K562 (cell line): ENCODE data around the gene KRT8. TPM values are rescaled to one million over a fixed set of nuclear protein-coding genes. Genes with fewer than 3 reads are reported as not detected.

Source experiments
- BCOR ChIP-seq: fragments of 450-650 bp; IDR thresholded peaks from 2 replicates; pipeline ENCODE4 v1.6.1; 2016
- CC2D1A ChIP-seq: fragments of 450-650 bp; IDR thresholded peaks from 2 replicates; pipeline ENCODE4 v1.6.1; 2017; ENCODE audit warnings: mild to moderate bottlenecking
- COPS2 ChIP-seq: fragments of 450-650 bp; conservative IDR thresholded peaks from 2 replicates; pipeline ENCODE4 v1.6.1; 2016; ENCODE audit warnings: mild to moderate bottlenecking, moderate library complexity
- EP300 ChIP-seq: IDR thresholded peaks from 2 replicates; pipeline ENCODE4 v1.6.1; 2012; ENCODE audit warnings: low read length, improper control_type of control experiment
- FOS ChIP-seq: IDR thresholded peaks from 3 replicates; pipeline ENCODE4 v1.6.1; 2011; ENCODE audit not compliant: insufficient read length; ENCODE audit errors: extremely low read depth
- FOXA3 ChIP-seq, 2 experiments: fragments of 450-650 bp in 1 of 2; sonication (generic) in 1 of 2; formaldehyde crosslinking; IDR thresholded peaks in 1 of 2; conservative IDR thresholded peaks in 1 of 2; 2 replicates each; pipeline versions ENCODE4 v1.4.0 to v1.8.0; 2020 to 2022; ENCODE audit warnings: mild to moderate bottlenecking in 2 of 2, missing genetic modification reagents in 1 of 2
- GABPB1 ChIP-seq: sonication (generic); formaldehyde crosslinking; IDR thresholded peaks from 2 replicates; pipeline ENCODE4 v1.8.0; 2022; ENCODE audit warnings: mild to moderate bottlenecking, missing genetic modification reagents
- HDAC2 ChIP-seq: fragments of 450-650 bp; IDR thresholded peaks from 2 replicates; pipeline ENCODE4 v1.6.1; 2016; ENCODE audit warnings: mild to moderate bottlenecking
- HEY1 ChIP-seq: fragments of 250-450 bp; sonication (Bioruptor Pico); IDR thresholded peaks from 2 replicates; pipeline ENCODE4 v1.5.0; 2020; ENCODE audit warnings: mild to moderate bottlenecking, moderate library complexity, borderline replicate concordance
- ILF3 ChIP-seq: fragments of 450-650 bp; IDR thresholded peaks from 2 replicates; pipeline ENCODE4 v1.6.1; 2018; ENCODE audit warnings: antibody characterized with exemption, mild to moderate bottlenecking, moderate library complexity, borderline replicate concordance
- JUND ChIP-seq, 2 experiments: IDR thresholded peaks; 2 replicates in 1 of 2; 3 replicates in 1 of 2; pipeline ENCODE4 v1.6.1; 2011; ENCODE audit warnings: borderline replicate concordance in 2 of 2, low read depth in 2 of 2, low read length in 2 of 2, improper control_type of control experiment in 1 of 2, missing biosample characterization in 1 of 2, missing genetic modification characterization in 1 of 2, missing genetic modification reagents in 1 of 2
- NFRKB ChIP-seq: fragments of 450-650 bp; IDR thresholded peaks from 2 replicates; pipeline ENCODE4 v1.6.1; 2016; ENCODE audit warnings: low read depth
- RAD21 ChIP-seq, 2 experiments: fragments of 250-450 bp in 1 of 2; fragments of 450-650 bp in 1 of 2; sonication (Bioruptor Pico) in 1 of 2; formaldehyde crosslinking in 1 of 2; IDR thresholded peaks in 1 of 2; conservative IDR thresholded peaks in 1 of 2; 2 replicates each; pipeline versions ENCODE4 v1.4.0 to v1.8.0; 2020 to 2022; ENCODE audit warnings: mild to moderate bottlenecking in 2 of 2, moderate library complexity in 1 of 2
- SMAD1 ChIP-seq: fragments of 150-350 bp; IDR thresholded peaks from 2 replicates; pipeline ENCODE4 v1.6.1; 2014; ENCODE audit warnings: low read length, low read depth; ENCODE audit not compliant: partially characterized antibody
- SMARCE1 ChIP-seq: fragments of 450-650 bp; IDR thresholded peaks from 2 replicates; pipeline ENCODE4 v1.7.1; 2016; ENCODE audit warnings: mild to moderate bottlenecking
- SPI1 ChIP-seq: IDR thresholded peaks from 2 replicates; pipeline ENCODE4 v1.6.1; 2011; ENCODE audit warnings: low read depth, low read length, control low read depth, borderline replicate concordance
- TSHZ1 ChIP-seq: fragments of 250-450 bp; sonication (Bioruptor Pico); IDR thresholded peaks from 2 replicates; pipeline ENCODE4 v1.4.0; 2020; ENCODE audit warnings: mild to moderate bottlenecking, moderate library complexity
- ZC3H4 ChIP-seq: sonication (generic); formaldehyde crosslinking; IDR thresholded peaks from 2 replicates; pipeline ENCODE4 v1.9.0; 2021; ENCODE audit warnings: missing genetic modification reagents, borderline replicate concordance
- ZNF695 ChIP-seq: fragments of 450-650 bp; formaldehyde crosslinking; IDR thresholded peaks from 2 replicates; pipeline ENCODE4 v1.4.0; 2020; ENCODE audit warnings: mild to moderate bottlenecking, moderate library complexity
- ZNF79 ChIP-seq: fragments of 250-450 bp; sonication (Bioruptor Pico); IDR thresholded peaks from 2 replicates; pipeline ENCODE4 v1.4.0; 2020; ENCODE audit warnings: low read depth, mild to moderate bottlenecking, moderate library complexity
- ZNF830 ChIP-seq: fragments of 250-450 bp; sonication (Bioruptor Pico); IDR thresholded peaks from 2 replicates; pipeline ENCODE4 v1.5.0; 2021; ENCODE audit warnings: mild to moderate bottlenecking
- polyA plus RNA-seq, 8 experiments: library from polyadenylated mRNA; depleted of rRNA in 4 of 8; stranded (reverse) in 5 of 8; unstranded in 3 of 8; fragments of >200 nt; fragmentation: Nextera tagmentation in 2 of 8; fragmentation: Illumina TruSeq in 1 of 8; extraction: Ambion mirVana in 2 of 8; extraction: Trizol in 1 of 8; gene quantifications; 2 replicates each; pipeline versions ENCODE4 v1.2.1 to v1.2.3, GENCODE V29; 2011 to 2014; ENCODE audit warnings: inconsistent platforms in 1 of 8, missing spikeins in 1 of 8
- total RNA-seq, 7 experiments: library from RNA; depleted of rRNA in 6 of 7; stranded (reverse); fragments of >200 nt in 6 of 7; fragmentation: Illumina TruSeq in 2 of 7; extraction: Trizol in 2 of 7; gene quantifications; 2 replicates each; pipeline versions ENCODE4 v1.2.1 to v1.2.3, GENCODE V29; 2011 to 2021; ENCODE audit warnings: low replicate concordance in 1 of 7
- TF ChIP-seq, protein P1 (sequence below): fragments of 450-650 bp; IDR thresholded peaks from 2 replicates; pipeline ENCODE4 v1.6.1; 2016; ENCODE audit warnings: antibody characterized with exemption

Gene KRT8
- total and polyA plus RNA-seq, 9 of the 15 experiments (the other 6 are each of a cell fraction or from before 2014, with no cell fraction given): 41.5 to 661 (median 260) TPM

DNA sequence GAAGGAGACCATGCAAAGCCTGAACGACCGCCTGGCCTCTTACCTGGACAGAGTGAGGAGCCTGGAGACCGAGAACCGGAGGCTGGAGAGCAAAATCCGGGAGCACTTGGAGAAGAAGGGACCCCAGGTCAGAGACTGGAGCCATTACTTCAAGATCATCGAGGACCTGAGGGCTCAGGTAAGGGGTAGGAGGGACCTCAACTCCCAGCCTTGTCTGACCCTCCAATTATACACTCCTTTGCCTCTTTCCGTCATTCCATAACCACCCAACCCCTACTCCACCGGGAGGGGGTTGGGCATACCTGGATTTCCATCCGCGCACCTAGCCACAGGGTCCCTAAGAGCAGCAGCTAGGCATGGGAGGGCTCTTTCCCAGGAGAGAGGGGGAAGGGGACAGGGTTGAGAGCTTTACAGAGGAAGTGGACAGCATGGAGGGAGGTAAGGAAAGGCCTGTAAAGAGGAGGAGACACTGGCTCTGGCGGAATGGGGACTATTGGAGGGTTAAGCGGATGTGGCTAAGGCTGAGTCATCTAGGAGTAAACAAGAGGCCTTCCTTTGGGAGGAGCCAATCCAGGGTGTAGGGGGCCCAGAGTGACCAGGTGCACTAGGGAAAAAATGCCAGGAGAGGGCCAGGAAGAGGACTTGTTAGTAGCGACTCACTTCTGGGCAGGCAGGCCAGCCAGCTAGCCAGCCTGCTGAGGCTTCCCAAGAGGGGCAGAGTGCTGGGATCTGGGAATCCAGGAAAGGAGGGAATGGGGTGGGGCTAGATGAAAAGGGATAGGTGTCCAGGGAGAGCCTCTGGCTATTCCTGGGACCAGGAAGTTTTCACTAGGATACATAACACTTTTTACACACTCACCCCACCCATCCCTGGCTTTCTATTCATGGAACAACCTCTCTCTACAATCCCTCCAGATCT is 44.8 kb upstream of the KRT8 start (continued):
- no peak for TF ChIP-seq TSHZ1
- peak; percentile 81 for TF ChIP-seq EP300
- peak; percentile 77; the same call in 1 of the 2 replicates for TF ChIP-seq HDAC2
- TF ChIP-seq FOXA3 (CRISPR knock-in tag; conservative IDR thresholded peaks at IDR 0.05 in 1 of 2, IDR thresholded peaks at IDR 0.05 in 1 of 2): peak; percentile 98 to 99
- peak; percentile 96 for TF ChIP-seq NFRKB
- peak; percentile 61 for TF ChIP-seq FOS
- 0 out of 2 replicates have a peak, but pooled peaks have one; percentile 46 for TF ChIP-seq HEY1 (CRISPR knock-in tag)
- peak; percentile 89; the same call in 1 of the 2 replicates for TF ChIP-seq ZC3H4 (CRISPR knock-in tag)
- TF ChIP-seq ZNF695: no peak
- peak; percentile 21; the same call in 1 of the 2 replicates for TF ChIP-seq CC2D1A
- no peak for TF ChIP-seq ZNF830
- peak; percentile 60 for TF ChIP-seq BCOR
- TF ChIP-seq, protein P1, sequence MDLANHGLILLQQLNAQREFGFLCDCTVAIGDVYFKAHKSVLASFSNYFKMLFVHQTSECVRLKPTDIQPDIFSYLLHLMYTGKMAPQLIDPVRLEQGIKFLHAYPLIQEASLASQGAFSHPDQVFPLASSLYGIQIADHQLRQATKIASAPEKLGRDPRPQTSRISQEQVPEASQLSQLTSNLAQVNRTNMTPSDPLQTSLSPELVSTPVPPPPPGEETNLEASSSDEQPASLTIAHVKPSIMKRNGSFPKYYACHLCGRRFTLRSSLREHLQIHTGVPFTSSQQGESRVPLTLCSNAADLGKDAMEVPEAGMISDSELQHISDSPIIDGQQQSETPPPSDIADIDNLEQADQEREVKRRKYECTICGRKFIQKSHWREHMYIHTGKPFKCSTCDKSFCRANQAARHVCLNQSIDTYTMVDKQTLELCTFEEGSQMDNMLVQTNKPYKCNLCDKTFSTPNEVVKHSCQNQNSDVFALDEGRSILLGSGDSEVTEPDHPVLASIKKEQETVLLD: 0 out of 2 replicates have a peak, but pooled peaks have one; percentile 45
- no peak for TF ChIP-seq COPS2
- TF ChIP-seq GABPB1: peak; percentile 84
- peak; percentile 96 for TF ChIP-seq SMARCE1
- TF ChIP-seq SMAD1: peak; percentile 90
- TF ChIP-seq SPI1: peak; percentile 96
- no peak for TF ChIP-seq ILF3
- TF ChIP-seq JUND (IDR thresholded peaks at IDR 0.05; ENCODE audit: borderline replicate concordance, low read depth, low read length): peak; percentile 99
- TF ChIP-seq JUND (tag; IDR thresholded peaks at IDR 0.05; ENCODE audit: borderline replicate concordance, low read depth, low read length): peak; percentile 97
- TF ChIP-seq RAD21 (CRISPR knock-in tag; conservative IDR thresholded peaks at IDR 0.05 in 1 of 2, IDR thresholded peaks at IDR 0.05 in 1 of 2): no peak; a peak in 2 of 4 replicates
- TF ChIP-seq ZNF79 (CRISPR knock-in tag): no peak
